ENCODE data around the gene DPF3.

DNA sequence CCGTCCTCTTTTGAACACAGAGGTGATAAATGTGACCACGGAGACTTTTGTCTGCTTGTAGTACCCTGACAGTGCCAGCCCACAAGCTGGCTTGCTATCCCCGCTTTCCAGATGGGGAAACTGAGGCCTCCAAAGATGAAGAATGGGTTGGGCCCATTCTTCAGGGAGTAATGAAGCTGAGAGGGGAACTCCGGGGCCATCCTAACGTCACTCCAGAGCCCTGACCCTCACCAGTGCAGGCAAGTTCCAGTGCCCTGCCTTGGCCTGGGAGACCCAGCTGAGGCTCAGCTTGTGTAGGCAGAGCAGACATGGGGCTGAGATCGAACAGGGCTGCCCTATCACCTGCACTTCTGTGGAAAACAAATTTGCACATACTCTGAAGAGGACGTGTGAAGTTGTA, 277.1 kb downstream of the DPF3 start:
- TF ChIP-seq, protein P1, sequence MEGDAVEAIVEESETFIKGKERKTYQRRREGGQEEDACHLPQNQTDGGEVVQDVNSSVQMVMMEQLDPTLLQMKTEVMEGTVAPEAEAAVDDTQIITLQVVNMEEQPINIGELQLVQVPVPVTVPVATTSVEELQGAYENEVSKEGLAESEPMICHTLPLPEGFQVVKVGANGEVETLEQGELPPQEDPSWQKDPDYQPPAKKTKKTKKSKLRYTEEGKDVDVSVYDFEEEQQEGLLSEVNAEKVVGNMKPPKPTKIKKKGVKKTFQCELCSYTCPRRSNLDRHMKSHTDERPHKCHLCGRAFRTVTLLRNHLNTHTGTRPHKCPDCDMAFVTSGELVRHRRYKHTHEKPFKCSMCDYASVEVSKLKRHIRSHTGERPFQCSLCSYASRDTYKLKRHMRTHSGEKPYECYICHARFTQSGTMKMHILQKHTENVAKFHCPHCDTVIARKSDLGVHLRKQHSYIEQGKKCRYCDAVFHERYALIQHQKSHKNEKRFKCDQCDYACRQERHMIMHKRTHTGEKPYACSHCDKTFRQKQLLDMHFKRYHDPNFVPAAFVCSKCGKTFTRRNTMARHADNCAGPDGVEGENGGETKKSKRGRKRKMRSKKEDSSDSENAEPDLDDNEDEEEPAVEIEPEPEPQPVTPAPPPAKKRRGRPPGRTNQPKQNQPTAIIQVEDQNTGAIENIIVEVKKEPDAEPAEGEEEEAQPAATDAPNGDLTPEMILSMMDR (IDR thresholded peaks at IDR 0.05; ENCODE audit: low read length), result no peak
- TF ChIP-seq EZH2 (optimal IDR thresholded peaks at IDR 0.05; ENCODE audit: low read depth, low read length) (no peak), EZH2phosphoT487 (IDR thresholded peaks at IDR 0.05; ENCODE audit: low read length) (no peak)
